Urinary bladder (tissue), 4 donors: ENCODE results near the gene ENPP7. TPM values are rescaled to one million over a fixed set of nuclear protein-coding genes. Genes with fewer than 3 reads are reported as not detected.

Experiments used
- DNase-seq: peaks from one replicate; pipeline ENCODE4 v3.0.0-alpha.2; 2015; ENCODE audit errors: extremely low spot score
- H3K27ac ChIP-seq: one replicate; pipeline ENCODE4 v1.5.1; 2013; ENCODE audit warnings: low read depth, mild to moderate bottlenecking, moderate library complexity
- H3K36me3 ChIP-seq: one replicate; pipeline ENCODE4 v1.6.1; 2013; ENCODE audit warnings: mild to moderate bottlenecking, moderate library complexity; ENCODE audit not compliant: insufficient read depth
- H3K4me1 ChIP-seq: one replicate; pipeline ENCODE4 v1.6.1; 2013; ENCODE audit warnings: mild to moderate bottlenecking, moderate library complexity; ENCODE audit not compliant: insufficient read depth
- H3K4me3 ChIP-seq: one replicate; pipeline ENCODE4 v1.5.1; 2013; ENCODE audit warnings: low read depth, low read length
- WGBS: extraction: QIAGEN DNeasy Blood & Tissue Kit; methylation state at CpG from one replicate; pipeline ENCODE4 v1.1.7; 2013; 5-methylcytosine and 5-hydroxymethylcytosine counted together
- polyA plus RNA-seq: library from polyadenylated mRNA; stranded (reverse); fragments of 200-250 nt; gene quantifications from one replicate; pipeline ENCODE4 v1.2.3, GENCODE V29; 2013
- total RNA-seq: library from RNA; depleted of rRNA; stranded (reverse); fragments of >200 nt; gene quantifications from one replicate; pipeline ENCODE4 v1.2.3, GENCODE V29; 2014
- donor health status: healthy with polysubstance abuse.
- donor health status: healthy.

The ENPP7 gene
- total and polyA plus RNA-seq, 2 donors: not detected

DNA sequence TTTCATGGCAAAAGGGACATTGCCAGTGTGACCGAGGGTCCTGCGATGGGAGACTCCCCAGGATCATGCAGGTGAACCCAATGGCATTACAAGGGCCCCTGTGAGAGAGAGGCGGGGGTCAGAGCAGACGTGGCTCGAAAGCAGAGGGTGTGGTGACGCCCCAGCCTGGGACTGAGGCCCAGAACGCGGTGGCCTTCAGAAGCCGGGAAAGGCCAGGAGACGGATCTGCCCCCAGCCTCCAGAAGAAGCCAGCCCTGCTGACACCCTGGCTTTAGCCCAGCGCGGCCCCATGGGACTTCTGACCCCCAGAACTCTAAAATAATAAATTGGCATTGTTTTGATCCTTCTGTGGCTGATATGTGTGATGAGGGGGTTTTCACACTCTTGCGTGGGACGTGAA, 17.4 kb upstream of the ENPP7 start:
- 85% methylated on average over 14 of the region's 14 CpGs for WGBS
- Histone ChIP-seq H3K36me3 (no peaks in the 10 kb centered on the region), H3K27ac (no peak overlapping the region), H3K4me3 (no peak overlapping the region), H3K4me1 (no peaks in the 10 kb centered on the region)
- no peak for DNase-seq

GRCh38 chr17:79714176-79715097, 16.3 kb upstream of the ENPP7 start:
- Histone ChIP-seq H3K4me1 (no peaks in the 10 kb centered on the region), H3K27ac (no peak overlapping the region), H3K4me3 (no peak overlapping the region), H3K36me3 (no peaks in the 10 kb centered on the region)
- WGBS: 79% methylated on average over 30 of the region's 30 CpGs
- no peak for DNase-seq

DNA sequence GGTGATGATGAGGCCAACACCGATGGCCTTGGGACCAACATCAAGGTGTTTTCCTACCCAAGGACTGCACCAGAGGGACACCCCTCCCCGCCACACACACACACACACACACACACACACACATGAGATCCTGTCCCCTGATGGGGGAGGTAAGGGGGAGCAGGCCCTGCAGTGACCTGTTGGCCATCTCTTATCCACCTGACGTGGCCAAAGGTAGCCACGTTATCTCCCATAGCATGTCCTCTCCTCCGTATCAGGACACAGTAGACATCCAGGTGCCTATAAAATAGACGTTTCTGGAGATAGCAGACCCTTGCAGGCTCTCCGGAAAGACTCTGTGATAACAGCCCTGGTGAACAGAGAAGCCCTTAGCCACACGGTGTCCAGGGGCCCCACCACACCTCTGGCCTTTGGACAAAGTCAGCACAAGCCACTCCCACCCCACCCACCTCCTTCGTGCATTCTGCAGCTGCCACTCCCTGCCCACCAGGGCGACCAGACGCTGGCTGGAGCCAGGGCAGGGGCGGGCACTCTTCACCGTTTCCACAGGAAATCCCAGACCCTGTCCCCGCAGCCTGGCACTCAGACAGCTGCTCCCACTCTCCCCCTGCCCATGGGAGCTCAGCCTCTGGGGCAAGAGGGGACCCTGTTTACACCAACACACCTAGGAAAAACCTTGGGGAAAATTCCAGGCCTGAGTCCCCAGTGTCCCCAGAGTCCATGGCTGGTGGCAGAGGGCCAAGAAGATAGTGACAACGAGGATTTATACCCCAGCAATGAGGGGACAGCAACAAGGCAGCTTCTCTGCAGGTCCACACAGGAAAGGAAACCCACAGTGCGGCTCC, 15.4 kb upstream of the ENPP7 start:
- H3K27ac ChIP-seq: no peak overlapping the region
- no peak for DNase-seq
- 53% methylated on average over 16 of the region's 16 CpGs for WGBS
- no peaks in the 10 kb centered on the region for H3K36me3 ChIP-seq
- no peak overlapping the region for H3K4me3 ChIP-seq
- no peaks in the 10 kb centered on the region for H3K4me1 ChIP-seq

DNA sequence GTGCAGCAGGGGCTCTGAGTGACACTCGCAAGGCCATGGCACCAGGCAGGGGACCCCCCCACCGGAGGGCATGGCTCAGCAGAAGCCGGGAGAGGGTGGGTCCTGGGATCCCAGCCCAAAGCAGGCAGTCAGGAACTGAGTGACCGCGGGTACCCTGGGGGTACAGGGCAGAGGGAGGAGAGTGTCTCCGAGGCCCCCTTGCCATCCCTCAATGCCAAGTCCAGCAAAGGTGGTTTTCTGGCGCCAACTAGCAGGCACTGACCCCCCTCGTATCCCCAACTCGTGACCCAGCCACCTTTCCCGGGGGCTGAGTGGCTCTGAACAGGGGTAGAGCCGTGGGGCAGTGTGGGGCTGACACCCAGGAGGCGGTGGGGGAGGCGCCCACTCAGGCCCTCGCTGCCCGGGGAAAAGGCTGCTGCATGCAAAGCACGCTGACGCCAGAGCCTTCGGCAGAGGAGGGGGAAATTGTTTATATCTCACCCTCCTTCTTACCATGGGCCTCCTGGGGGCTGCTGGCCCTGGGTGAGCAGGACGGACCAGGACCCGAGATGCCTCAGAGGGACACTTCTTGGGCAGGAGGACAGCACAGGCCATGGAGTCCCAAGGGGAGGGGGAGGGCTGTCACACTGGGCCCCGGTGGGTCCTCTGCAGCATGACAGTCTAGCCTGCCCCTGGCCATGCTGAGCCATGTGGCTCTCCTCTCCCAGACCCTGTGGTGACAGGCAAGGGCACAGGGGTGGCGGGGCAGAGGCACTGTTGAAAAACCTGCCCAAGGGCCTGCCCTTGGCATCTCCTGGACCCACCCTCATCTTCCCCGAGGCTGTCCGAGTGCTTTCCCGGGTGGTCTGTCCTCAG, 14.6 kb upstream of the ENPP7 start:
- Histone ChIP-seq H3K36me3 (no peaks in the 10 kb centered on the region), H3K4me3 (no peak overlapping the region), H3K4me1 (no peaks in the 10 kb centered on the region), H3K27ac (no peak overlapping the region)
- 56% methylated on average over 25 of the region's 25 CpGs for WGBS
- DNase-seq: no peak

DNA sequence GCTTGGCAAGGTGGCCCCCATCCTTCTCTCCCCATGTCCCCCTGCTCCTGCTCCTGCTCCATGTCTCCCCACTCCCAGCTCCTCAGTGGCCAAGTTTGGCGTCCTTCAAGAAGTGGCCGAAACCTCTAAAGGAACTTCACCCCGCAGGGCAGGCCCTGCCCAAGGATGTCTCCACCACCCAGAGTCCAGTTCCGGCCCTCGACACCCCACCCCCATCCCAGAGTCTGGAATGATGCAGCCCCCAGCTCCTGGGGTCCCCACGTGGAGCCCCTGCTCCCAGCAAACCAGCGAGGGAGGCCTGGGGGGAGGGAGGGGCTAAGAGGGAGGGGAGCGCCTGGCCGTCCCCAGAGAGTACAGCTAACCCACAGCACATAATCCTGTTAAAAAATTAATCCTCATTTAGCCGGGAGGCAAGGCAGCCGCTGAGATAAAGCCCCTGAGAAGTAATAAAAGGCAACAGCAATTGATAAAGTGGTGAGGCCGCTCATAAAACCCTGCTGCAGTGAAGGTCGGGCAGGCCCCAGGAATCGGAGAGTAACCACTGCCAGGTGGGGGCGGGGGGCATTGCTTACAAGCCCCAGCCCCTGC, 9.9 kb upstream of the ENPP7 start:
- H3K36me3 ChIP-seq: no peaks in the 10 kb centered on the region
- WGBS: 52% methylated on average over 15 of the region's 15 CpGs
- H3K4me3 ChIP-seq: no peak overlapping the region
- H3K27ac ChIP-seq: no peak overlapping the region
- no peaks in the 10 kb centered on the region for H3K4me1 ChIP-seq
- no peak for DNase-seq

- 66% methylated on average over 10 of the region's 10 CpGs for WGBS
- Histone ChIP-seq H3K36me3 (no peaks in the 10 kb centered on the region), H3K4me1 (no peaks in the 10 kb centered on the region), H3K4me3 (no peak overlapping the region), H3K27ac (no peak overlapping the region)
- DNase-seq: no peak
Observed at GRCh38 chr17:79721993-79722671, 8.6 kb upstream of the ENPP7 start.

DNA sequence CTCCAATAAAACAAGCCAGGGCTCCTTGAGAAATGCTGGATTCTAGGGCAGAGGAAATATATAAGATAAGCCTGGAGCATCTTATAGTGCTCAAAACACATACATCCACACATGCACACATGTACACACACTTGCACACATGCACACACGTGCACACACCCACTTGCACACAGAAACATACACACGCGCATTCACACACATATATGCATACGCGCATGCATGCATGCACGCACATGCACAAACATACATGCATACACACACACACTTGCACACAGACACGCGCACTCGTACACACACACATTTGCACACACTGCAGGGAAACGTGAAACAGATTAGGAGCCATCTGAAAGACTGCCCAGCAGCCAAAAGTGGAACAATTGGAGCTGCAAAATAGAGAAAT, 8.0 kb upstream of the ENPP7 start:
- Histone ChIP-seq H3K4me3 (no peak overlapping the region), H3K36me3 (no peaks in the 10 kb centered on the region), H3K4me1 (no peaks in the 10 kb centered on the region), H3K27ac (no peak overlapping the region)
- 82% methylated on average over 10 of the region's 10 CpGs for WGBS
- no peak for DNase-seq

DNA sequence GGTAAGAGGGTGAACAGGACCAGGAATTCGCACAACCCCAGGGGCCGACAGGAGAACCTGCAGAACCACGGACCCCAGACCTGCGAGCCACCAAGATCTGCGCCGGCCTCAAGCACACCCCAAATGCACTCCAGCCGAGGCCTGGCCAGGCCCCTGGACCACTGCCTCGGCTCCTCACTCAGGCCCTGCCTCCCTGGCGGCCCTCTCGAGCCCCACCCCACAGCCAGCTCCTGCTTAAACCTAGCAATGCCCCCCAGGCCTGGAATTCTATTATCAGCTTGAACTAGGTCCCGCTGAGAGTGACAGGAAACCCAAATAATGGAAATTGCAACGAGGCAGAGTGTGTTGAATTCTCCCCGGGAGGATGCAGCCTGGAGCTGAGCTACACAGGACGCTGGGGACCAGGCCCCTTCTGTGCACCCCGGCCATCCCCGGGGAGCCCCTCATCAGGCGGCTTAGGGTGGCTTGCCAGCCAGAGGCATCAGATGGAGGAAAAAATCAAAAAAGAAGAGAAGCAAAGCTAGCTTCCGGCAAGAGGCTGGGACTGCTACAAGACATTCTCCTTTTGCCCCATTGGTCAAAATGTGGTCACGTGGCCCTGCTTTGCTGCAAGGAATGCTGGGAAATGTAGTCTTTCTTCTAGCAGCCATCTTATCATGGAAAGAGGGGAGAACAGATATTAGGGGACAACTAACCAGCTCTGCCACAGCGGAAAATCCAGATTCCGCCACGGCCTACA, 2.4 kb upstream of the ENPP7 start:
- DNase-seq: peak; percentile 91
- no peak overlapping the region for H3K27ac ChIP-seq
- 46% methylated on average over 22 of the region's 22 CpGs for WGBS

GRCh38 chr17:79728908-79729471, 1.8 kb upstream of the ENPP7 start:
- Histone ChIP-seq H3K27ac (no peak overlapping the region), H3K4me1 (no peaks in the 10 kb centered on the region), H3K36me3 (no peaks in the 10 kb centered on the region), H3K4me3 (no peak overlapping the region)
- 74% methylated on average over 26 of the region's 26 CpGs for WGBS
- no peak for DNase-seq

More for the DNA sequence above, 2.4 kb upstream of the ENPP7 start:
- Histone ChIP-seq H3K36me3 (no peaks in the 10 kb centered on the region), H3K4me3 (peak overlapping the region; percentile 4), H3K4me1 (no peaks in the 10 kb centered on the region)

- no peak overlapping the region for H3K4me3 ChIP-seq
- no peak for DNase-seq
- no peaks in the 10 kb centered on the region for H3K4me1 ChIP-seq
- WGBS: 94% methylated on average over 12 of the region's 12 CpGs
- H3K36me3 ChIP-seq: no peaks in the 10 kb centered on the region
- no peak overlapping the region for H3K27ac ChIP-seq
Observed at GRCh38 chr17:79729761-79730160, 982 bp upstream of the ENPP7 start.

DNA sequence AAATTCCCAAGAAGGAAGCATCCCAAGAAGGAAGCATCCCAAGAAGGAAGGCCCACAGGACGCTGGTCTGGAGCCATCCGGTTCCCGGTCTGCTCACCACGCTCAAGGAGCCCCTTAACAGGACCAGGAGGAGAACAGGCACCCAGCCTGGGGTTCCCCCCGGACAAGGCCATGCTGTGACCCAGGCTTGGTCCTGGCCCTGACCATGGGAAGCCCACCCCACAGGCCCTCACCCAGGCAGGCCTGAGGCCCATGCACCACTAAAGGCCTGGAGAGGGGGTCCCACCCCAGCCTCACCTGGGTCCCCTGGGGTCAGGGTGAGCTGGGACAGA, 340 bp upstream of the ENPP7 start:
- WGBS: 95% methylated on average over 5 of the region's 5 CpGs

GRCh38 chr17:79732254-79732653, 1.5 kb downstream of the ENPP7 start:
- H3K4me3 ChIP-seq: no peak overlapping the region
- H3K27ac ChIP-seq: no peak overlapping the region
- WGBS: 86% methylated on average over 10 of the region's 10 CpGs
- H3K4me1 ChIP-seq: no peaks in the 10 kb centered on the region
- no peaks in the 10 kb centered on the region for H3K36me3 ChIP-seq
- no peak for DNase-seq

More for the DNA sequence above, 340 bp upstream of the ENPP7 start:
- H3K27ac ChIP-seq: no peak overlapping the region
- no peaks in the 10 kb centered on the region for H3K4me1 ChIP-seq
- DNase-seq: no peak
- H3K4me3 ChIP-seq: no peak overlapping the region
- H3K36me3 ChIP-seq: no peaks in the 10 kb centered on the region
